Activated CD4-positive, alpha-beta T cell treated with anti-CD3 and anti-CD28 coated beads, Interleukin-2, amount 50 U/mL, for 4 hours (primary cell): ENCODE data around the gene RPL22L1.
"Not testable (repeated sequence)": the region's sequence is repeated elsewhere in the genome, so short reads cannot be mapped to it uniquely, and the experiment has no call there.

Source experiments
- DNase-seq, 2 experiments: peaks; one replicate each; pipeline ENCODE4 v3.0.0-alpha.2; 2020

Gene RPL22L1

GRCh38 chr3:170823562-170823961, 46.4 kb downstream of the RPL22L1 start:
- DNase-seq = not testable (repeated sequence)

- DNase-seq = not testable (repeated sequence)
These were observed 51.7 kb downstream of the RPL22L1 start for GRCh38 chr3:170818325-170818724.

DNA sequence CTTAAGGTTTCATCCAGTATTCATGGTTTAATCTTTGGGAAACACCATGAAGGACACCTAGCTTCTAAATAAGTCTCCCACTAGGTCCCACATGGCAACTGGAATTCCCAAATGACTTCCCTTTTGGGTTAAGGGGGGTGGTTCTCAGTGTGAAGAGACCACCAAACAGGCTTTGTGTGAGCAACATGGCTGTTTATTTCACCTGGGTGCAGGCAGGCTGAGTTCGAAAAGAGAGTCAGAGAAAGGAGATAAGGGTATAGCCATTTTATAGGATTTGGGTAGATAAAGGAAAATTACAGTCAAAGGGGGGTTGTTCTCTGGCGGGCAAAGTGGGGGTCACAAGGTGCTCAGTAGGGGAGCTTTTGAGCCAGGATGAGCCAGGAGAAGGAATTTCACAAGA, 52.5 kb downstream of the RPL22L1 start:
- DNase-seq = not testable (repeated sequence)

GRCh38 chr3:170816841-170817240, 53.2 kb downstream of the RPL22L1 start:
- no peak for DNase-seq

DNA sequence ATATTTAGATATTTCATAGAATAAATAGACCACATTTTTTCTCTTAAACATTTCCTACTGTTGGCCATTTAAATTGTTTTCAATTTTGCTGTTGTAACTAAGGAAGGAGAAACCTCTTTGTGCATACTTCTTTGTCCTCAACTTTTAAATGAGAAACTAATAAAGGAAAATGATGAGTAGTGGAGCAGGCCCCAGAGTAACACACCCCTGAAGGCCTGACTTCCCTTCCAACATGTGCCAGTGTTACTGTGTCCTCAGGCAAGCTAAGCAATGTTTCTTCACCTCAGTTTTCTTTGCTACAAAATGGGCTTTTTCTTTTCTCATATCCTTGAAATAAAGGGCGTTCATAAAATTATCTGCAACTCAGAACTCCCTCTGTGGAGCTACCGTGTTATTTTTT, 53.7 kb downstream of the RPL22L1 start:
- no peak for DNase-seq

DNA sequence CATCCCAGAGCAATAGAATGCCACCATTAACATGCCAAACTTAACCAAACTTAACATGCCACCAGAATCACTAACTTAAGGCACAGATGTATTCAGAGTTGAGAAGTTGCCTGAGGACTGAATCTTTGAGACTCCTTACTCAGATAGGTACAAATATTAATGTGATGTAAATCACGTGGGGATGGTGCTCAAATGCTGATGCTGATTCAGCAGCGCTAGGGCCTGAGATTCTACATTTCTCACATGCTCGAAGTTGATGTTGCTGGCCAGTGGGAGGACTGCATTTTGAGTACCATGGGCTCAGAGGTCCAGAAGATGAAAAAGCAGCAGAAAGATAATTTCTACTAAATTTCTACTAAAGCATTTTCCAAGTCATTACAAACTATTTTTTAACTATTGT, 54.1 kb downstream of the RPL22L1 start:
- no peak for DNase-seq

GRCh38 chr3:170815340-170815739, 54.7 kb downstream of the RPL22L1 start:
- no peak for DNase-seq
